Measurements from ENCODE around the gene VWC2L. TPM values are rescaled to one million over a fixed set of nuclear protein-coding genes. Genes with fewer than 3 reads are reported as not detected.

Gene VWC2L
- total and polyA plus RNA-seq, 2 experiments from 2014 or later: not detected

DNA sequence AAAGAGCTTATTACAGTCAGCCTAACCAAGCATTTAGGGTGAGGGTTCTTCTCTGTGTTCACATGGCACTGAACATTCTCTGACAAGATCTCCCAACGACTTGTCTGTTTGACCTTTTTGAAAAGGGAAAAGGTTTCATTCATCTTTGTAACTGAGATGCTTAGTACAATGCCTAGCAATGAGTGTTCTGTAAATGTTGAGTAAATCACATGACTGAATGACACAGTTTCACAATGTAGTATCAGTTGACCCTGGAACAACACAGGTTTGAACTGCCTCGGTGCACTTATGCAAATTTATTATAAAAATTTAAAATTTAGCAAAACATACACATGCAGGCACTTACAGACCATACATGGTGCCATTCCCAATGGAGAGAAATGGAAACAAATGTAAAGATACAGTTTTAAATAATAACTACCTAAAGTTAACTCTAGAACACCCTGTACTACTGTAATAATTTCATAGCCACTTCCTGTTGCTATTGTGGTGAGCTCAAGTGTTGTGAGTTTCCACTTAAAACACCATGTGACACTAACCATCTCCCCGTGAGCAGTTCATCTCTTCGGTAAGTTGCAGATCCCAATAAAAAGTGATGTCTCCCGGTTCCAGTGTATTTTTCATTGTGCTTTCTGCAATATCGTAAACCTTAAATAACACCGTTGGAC, 34.1 kb upstream of the VWC2L start:
- Histone ChIP-seq H3K27me3 (replicated peaks; ENCODE audit: insufficient read depth) (no peaks in the 10 kb centered on the region), H3K27ac (no peak overlapping the region), H4K20me1 (ENCODE audit: insufficient read depth) (no peaks in the 10 kb centered on the region), H3K4me2 (ENCODE audit: unreplicated experiment) (no peak overlapping the region), H3K9me3 (ENCODE audit: low read depth) (no peaks in the 10 kb centered on the region), H3K9ac (no peak overlapping the region), H2AFZ (no peak overlapping the region), H3K4me1 (ENCODE audit: insufficient read depth) (no peaks in the 10 kb centered on the region), H3F3A (ENCODE audit: insufficient read depth) (no peaks in the 10 kb centered on the region), H3K9me2 (ENCODE audit: insufficient read depth) (no peaks in the 10 kb centered on the region), H3K4me3 (no peak overlapping the region), H3K36me3 (ENCODE audit: low read depth) (no peaks in the 10 kb centered on the region), H3K79me2 (ENCODE audit: insufficient read depth) (no peaks in the 10 kb centered on the region)
- WGBS, 2 experiments (ENCODE audit: low coverage in 1 of 2, low lambda C conversion rate in 2 of 2, missing lambda C conversion rate in 2 of 2): 59 to 60% methylated on average over 7 of the region's 7 CpGs
- in situ Hi-C loops (cut with MboI): no loop called here
- no peak for DNase-seq
- TF ChIP-seq EZH2 (IDR thresholded peaks at IDR 0.05; ENCODE audit: insufficient read depth, poor library complexity, severe bottlenecking) (no peak), EZH2phosphoT487 (IDR thresholded peaks at IDR 0.05; ENCODE audit: insufficient read depth, low read depth) (no peak)

DNA sequence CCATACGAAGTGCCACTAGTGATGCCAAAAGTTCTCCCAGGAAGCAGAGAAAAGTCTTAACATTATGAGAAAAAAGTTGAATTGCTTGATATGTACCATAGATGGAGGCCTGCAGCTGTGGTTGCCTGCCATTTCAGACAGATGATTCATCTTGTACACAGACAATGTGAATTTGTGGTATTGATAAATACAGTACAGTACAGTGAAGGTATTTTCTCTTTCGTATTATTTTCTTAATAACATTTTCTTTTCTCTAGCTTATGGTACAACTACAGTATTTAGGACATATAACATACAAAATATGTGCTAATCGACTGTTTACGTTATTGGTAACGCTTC, 33.6 kb upstream of the VWC2L start:
- Histone ChIP-seq H3K9ac (no peak overlapping the region), H3K36me3 (ENCODE audit: low read depth) (no peaks in the 10 kb centered on the region), H3K9me3 (ENCODE audit: low read depth) (no peaks in the 10 kb centered on the region), H3K27me3 (replicated peaks; ENCODE audit: insufficient read depth) (no peaks in the 10 kb centered on the region), H2AFZ (no peak overlapping the region), H3F3A (ENCODE audit: insufficient read depth) (no peaks in the 10 kb centered on the region), H3K4me1 (ENCODE audit: insufficient read depth) (no peaks in the 10 kb centered on the region), H3K9me2 (ENCODE audit: insufficient read depth) (no peaks in the 10 kb centered on the region), H4K20me1 (ENCODE audit: insufficient read depth) (no peaks in the 10 kb centered on the region), H3K79me2 (ENCODE audit: insufficient read depth) (no peaks in the 10 kb centered on the region), H3K4me3 (no peak overlapping the region), H3K27ac (no peak overlapping the region), H3K4me2 (ENCODE audit: unreplicated experiment) (no peak overlapping the region)
- no peak for TF ChIP-seq EZH2 (IDR thresholded peaks at IDR 0.05; ENCODE audit: insufficient read depth, poor library complexity, severe bottlenecking)
- no peak for TF ChIP-seq EZH2phosphoT487 (IDR thresholded peaks at IDR 0.05; ENCODE audit: insufficient read depth, low read depth)
- WGBS, 2 experiments (ENCODE audit: low coverage in 1 of 2, low lambda C conversion rate in 2 of 2, missing lambda C conversion rate in 2 of 2): 58 to 61% methylated on average over 5 of the region's 5 CpGs
- DNase-seq: peak; percentile 20
- in situ Hi-C loops (cut with MboI): no loop called here

DNA sequence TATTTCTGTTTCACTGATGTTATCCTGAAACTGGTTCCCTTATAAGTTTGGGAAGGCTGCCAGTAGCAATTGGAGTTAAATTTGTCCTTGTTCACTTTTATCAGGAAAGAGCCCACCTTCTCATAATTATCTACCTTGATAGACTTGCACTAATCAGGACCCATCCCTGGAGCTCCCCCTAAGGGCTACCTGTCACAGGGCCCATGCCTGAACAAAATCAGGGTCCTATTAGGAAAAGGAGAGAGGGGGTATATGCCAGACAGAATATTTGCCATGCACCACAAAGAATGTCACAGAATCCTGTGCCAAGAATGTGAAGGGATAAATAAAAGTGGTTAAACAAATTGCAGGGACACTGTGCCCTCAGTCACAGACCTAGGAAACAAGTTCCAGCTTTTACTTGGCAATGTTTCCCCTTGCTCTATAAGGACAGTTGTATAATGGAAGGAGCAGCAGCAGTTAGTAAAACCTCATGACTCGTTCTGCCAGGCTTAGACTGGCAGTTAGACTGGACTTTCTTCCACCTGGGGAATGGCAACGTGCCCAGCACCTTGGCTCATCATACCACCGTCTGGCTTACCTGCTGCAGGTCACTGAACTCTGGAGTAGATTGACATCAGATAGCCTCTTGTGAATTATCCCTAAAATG, 32.3 kb upstream of the VWC2L start:
- no peaks in the 10 kb centered on the region for H3F3A ChIP-seq (ENCODE audit: insufficient read depth)
- no peaks in the 10 kb centered on the region for H4K20me1 ChIP-seq (ENCODE audit: insufficient read depth)
- H3K27me3 ChIP-seq (replicated peaks; ENCODE audit: insufficient read depth): no peaks in the 10 kb centered on the region
- H3K4me1 ChIP-seq (ENCODE audit: insufficient read depth): no peaks in the 10 kb centered on the region
- no peak overlapping the region for H3K4me3 ChIP-seq
- H3K27ac ChIP-seq: no peak overlapping the region
- no peaks in the 10 kb centered on the region for H3K9me2 ChIP-seq (ENCODE audit: insufficient read depth)
- no peak for DNase-seq
- no peaks in the 10 kb centered on the region for H3K79me2 ChIP-seq (ENCODE audit: insufficient read depth)
- in situ Hi-C loops (cut with MboI): no loop called here
- 11 to 12% methylated on average over 3 of the region's 3 CpGs for WGBS, 2 experiments (ENCODE audit: low coverage in 1 of 2, low lambda C conversion rate in 2 of 2, missing lambda C conversion rate in 2 of 2)
- H2AFZ ChIP-seq: no peak overlapping the region
- TF ChIP-seq EZH2 (IDR thresholded peaks at IDR 0.05; ENCODE audit: insufficient read depth, poor library complexity, severe bottlenecking): no peak
- no peak for TF ChIP-seq EZH2phosphoT487 (IDR thresholded peaks at IDR 0.05; ENCODE audit: insufficient read depth, low read depth)
- H3K36me3 ChIP-seq (ENCODE audit: low read depth): no peaks in the 10 kb centered on the region
- no peak overlapping the region for H3K9ac ChIP-seq
- no peaks in the 10 kb centered on the region for H3K9me3 ChIP-seq (ENCODE audit: low read depth)
- no peak overlapping the region for H3K4me2 ChIP-seq (ENCODE audit: unreplicated experiment)

DNA sequence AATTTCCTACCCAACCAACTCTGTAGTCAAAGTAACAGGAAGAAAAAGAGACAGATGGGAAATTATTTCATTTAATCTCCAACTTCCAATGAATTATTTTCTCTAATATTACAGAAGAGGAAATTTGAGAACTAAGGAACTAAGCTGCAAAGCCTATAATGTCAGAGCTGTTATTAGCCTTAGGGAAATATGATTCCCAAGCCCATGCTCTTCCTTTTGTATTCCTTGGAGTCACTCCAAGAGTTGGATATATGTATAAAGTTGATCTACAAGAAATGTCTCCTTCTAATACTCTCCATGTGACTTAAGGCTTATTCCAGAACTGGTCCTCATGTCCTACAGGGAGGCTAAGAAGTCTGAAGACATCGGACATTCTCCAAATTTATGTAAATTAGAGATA, 31.6 kb upstream of the VWC2L start:
- Histone ChIP-seq H3K4me2 (ENCODE audit: unreplicated experiment) (no peak overlapping the region), H3K36me3 (ENCODE audit: low read depth) (no peaks in the 10 kb centered on the region), H3K79me2 (ENCODE audit: insufficient read depth) (no peaks in the 10 kb centered on the region), H3F3A (ENCODE audit: insufficient read depth) (no peaks in the 10 kb centered on the region), H3K27me3 (replicated peaks; ENCODE audit: insufficient read depth) (no peaks in the 10 kb centered on the region), H3K9ac (no peak overlapping the region), H2AFZ (no peak overlapping the region), H3K4me1 (ENCODE audit: insufficient read depth) (no peaks in the 10 kb centered on the region), H3K9me2 (ENCODE audit: insufficient read depth) (no peaks in the 10 kb centered on the region), H4K20me1 (ENCODE audit: insufficient read depth) (no peaks in the 10 kb centered on the region), H3K9me3 (ENCODE audit: low read depth) (no peaks in the 10 kb centered on the region), H3K4me3 (no peak overlapping the region), H3K27ac (no peak overlapping the region)
- 75 to 86% methylated on average over 1 of the region's 1 CpG for WGBS, 2 experiments (ENCODE audit: low coverage in 1 of 2, low lambda C conversion rate in 2 of 2, missing lambda C conversion rate in 2 of 2)
- no peak for DNase-seq
- TF ChIP-seq EZH2 (IDR thresholded peaks at IDR 0.05; ENCODE audit: insufficient read depth, poor library complexity, severe bottlenecking): no peak
- no peak for TF ChIP-seq EZH2phosphoT487 (IDR thresholded peaks at IDR 0.05; ENCODE audit: insufficient read depth, low read depth)
- in situ Hi-C loops (cut with MboI): no loop called here
